Spleen (tissue), 11 donors: ENCODE measurements around the gene PHACTR1. TPM values are rescaled to one million over a fixed set of nuclear protein-coding genes. Genes with fewer than 3 reads are reported as not detected.

Source experiments
- DNase-seq: peaks from one replicate; pipeline ENCODE4 v3.0.0-alpha.2; 2020
- H3K27ac ChIP-seq, 8 donors: fragments of 200-600 bp; sonication (generic) in 7 of 8; 1 replicate in 4 of 8; 2 replicates in 4 of 8; pipeline versions ENCODE4 v1.5.0 to v1.8.0; 2016 to 2021; ENCODE audit warnings: inconsistent platforms in 4 of 8, mild to moderate bottlenecking in 4 of 8, moderate library complexity in 1 of 8
- H3K27me3 ChIP-seq, 7 donors: fragments of 200-600 bp; sonication (generic) in 6 of 7; replicated peaks in 1 of 7; 1 replicate in 4 of 7; 2 replicates in 3 of 7; pipeline versions ENCODE4 v1.5.0 to v1.8.0; 2016 to 2021; ENCODE audit warnings: inconsistent platforms in 3 of 7, mild to moderate bottlenecking in 1 of 7
- H3K36me3 ChIP-seq, 6 donors: fragments of 200-600 bp; sonication (generic) in 5 of 6; 1 replicate in 4 of 6; 2 replicates in 2 of 6; pipeline versions ENCODE4 v1.5.0 to v1.8.0; 2016 to 2021; ENCODE audit warnings: inconsistent platforms in 2 of 6
- H3K4me1 ChIP-seq, 6 donors: fragments of 200-600 bp; sonication (generic) in 5 of 6; 1 replicate in 3 of 6; 2 replicates in 3 of 6; pipeline versions ENCODE4 v1.5.0 to v1.8.0; 2016 to 2021; ENCODE audit warnings: inconsistent platforms in 3 of 6
- H3K4me3 ChIP-seq, 8 donors: fragments of 200-600 bp; sonication (generic) in 7 of 8; 1 replicate in 4 of 8; 2 replicates in 4 of 8; pipeline versions ENCODE4 v1.5.0 to v1.8.0; 2016 to 2021; ENCODE audit warnings: inconsistent platforms in 4 of 8, mild to moderate bottlenecking in 4 of 8, moderate library complexity in 2 of 8
- H3K9me3 ChIP-seq, 8 donors: fragments of 200-600 bp; sonication (generic) in 7 of 8; 1 replicate in 4 of 8; 2 replicates in 4 of 8; pipeline versions ENCODE4 v1.5.0 to v1.8.0; 2016 to 2021; ENCODE audit warnings: inconsistent platforms in 4 of 8
- CTCF ChIP-seq, 11 experiments: fragments of 200-600 bp in 7 of 11; fragments of 450-650 bp in 4 of 11; sonication (generic) in 4 of 11; IDR thresholded peaks in 8 of 11; conservative IDR thresholded peaks in 3 of 11; 1 replicate in 7 of 11; 2 replicates in 4 of 11; pipeline versions ENCODE4 v1.4.0 to v1.8.0; 2016 to 2021; ENCODE audit warnings: antibody characterized with exemption in 11 of 11, inconsistent platforms in 4 of 11, mild to moderate bottlenecking in 1 of 11
- POLR2A ChIP-seq, 3 donors: fragments of 450-650 bp; IDR thresholded peaks; one replicate each; pipeline ENCODE4 v1.5.1; 2017; ENCODE audit warnings: antibody characterized with exemption in 3 of 3, mild to moderate bottlenecking in 1 of 3
- POLR2AphosphoS5 ChIP-seq, 3 donors: sonication (generic); formaldehyde crosslinking; IDR thresholded peaks; one replicate each; pipeline ENCODE4 v1.5.1; 2017; ENCODE audit warnings: antibody characterized with exemption in 3 of 3
- WGBS, 5 donors: extraction: QIAGEN DNeasy Blood & Tissue Kit in 3 of 5; methylation state at CpG; one replicate each; pipeline versions ENCODE4 v1.1.5 to v1.1.7; 2013 to 2018; 5-methylcytosine and 5-hydroxymethylcytosine counted together
- intact Hi-C: fragments of 100-400 bp; cut with DNase I; formaldehyde crosslinking; loops from one replicate; pipeline ENCODE4 v1.15.0; 2023; ENCODE audit warnings: low total_unique reads
- polyA plus RNA-seq, 3 donors: library from polyadenylated mRNA; stranded (reverse); fragments of 200-250 nt; gene quantifications; one replicate each; pipeline ENCODE4 v1.2.1, GENCODE V29; 2013
- total RNA-seq, 7 donors: library from RNA; depleted of rRNA in 3 of 7; stranded (reverse); fragments of >200 nt in 3 of 7; fragmentation: NEBNext Ultra II Directional in 4 of 7; extraction: Animal tissue kit (Norgen Biotek cat#: 25700) in 4 of 7; gene quantifications; one replicate each; pipeline versions ENCODE4 v1.1.0 to v1.2.1, GENCODE V29; 2016 to 2021
- donor health status: healthy with polysubstance abuse.
- donor health status: DM: no; HTN: no; CAD: no; lungs with moderate emphysema.
- donor health status: DM: no; HTN: no; CAD: no.
- donor health status: Bipolar disorder and iron deficiency.
- donor health status: healthy.
- donor health status: DM: no; HTN: no; CAD: no.
- donor health status: DM: yes; HTN: yes; CAD: no.

The PHACTR1 gene
- total and polyA plus RNA-seq, 10 donors, result 8.5 to 45.3 (median 30.8) TPM

DNA sequence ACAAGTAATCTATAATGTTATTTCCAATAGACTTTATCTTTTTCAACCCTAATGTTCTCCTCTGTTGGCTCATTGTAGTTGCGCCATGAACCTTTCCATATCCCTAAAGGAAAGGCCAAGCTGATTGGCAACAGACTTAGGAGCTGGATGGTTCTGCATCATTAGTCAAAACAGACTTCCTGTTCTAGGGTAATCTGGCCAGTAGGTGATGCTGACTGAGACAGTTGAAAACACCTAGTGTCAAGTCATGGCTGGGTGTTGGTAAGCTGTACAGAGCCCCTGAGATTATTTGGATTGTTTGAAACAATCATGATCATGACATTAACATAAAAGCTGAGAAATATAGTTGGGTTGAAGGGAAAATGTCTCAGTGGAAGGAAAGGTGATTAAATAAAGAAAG lies 231.4 kb downstream of the PHACTR1 start:
- peaks cover 0 to 6% (median 0%) of the 10 kb centered on the region in 8 donors for H3K9me3 ChIP-seq
- no peak for DNase-seq
- intact Hi-C loops, result no loop called here
- TF ChIP-seq POLR2A (IDR thresholded peaks at IDR 0.05) (no peak), CTCF (IDR thresholded peaks at IDR 0.05 in 8 of 11, conservative IDR thresholded peaks at IDR 0.05 in 3 of 11) (no peak), POLR2AphosphoS5 (IDR thresholded peaks at IDR 0.05) (no peak)
- WGBS, 5 donors, result 94 to 98% (median 95%) methylated on average over 1 of the region's 1 CpG
- H3K27me3 ChIP-seq, result peaks cover 0 to 5% (median 0%) of the 10 kb centered on the region in 7 donors
- peaks cover 0 to 15% (median 2%) of the 10 kb centered on the region in 6 donors for H3K4me1 ChIP-seq
- H3K4me3 ChIP-seq, result no peak overlapping the region
- H3K27ac ChIP-seq, result peak overlapping the region in 1 of 8 donors; percentile 41
- no peaks in the 10 kb centered on the region for H3K36me3 ChIP-seq

- Histone ChIP-seq H3K9me3 (peaks cover 0 to 6% (median 0%) of the 10 kb centered on the region in 8 donors), H3K4me1 (no peaks in the 10 kb centered on the region), H3K27ac (no peak overlapping the region), H3K36me3 (no peaks in the 10 kb centered on the region), H3K4me3 (no peak overlapping the region), H3K27me3 (no peaks in the 10 kb centered on the region)
- intact Hi-C loops, result no loop called here
- no peak for TF ChIP-seq CTCF (IDR thresholded peaks at IDR 0.05 in 8 of 11, conservative IDR thresholded peaks at IDR 0.05 in 3 of 11)
- no peak for TF ChIP-seq POLR2A (IDR thresholded peaks at IDR 0.05)
- TF ChIP-seq POLR2AphosphoS5 (IDR thresholded peaks at IDR 0.05), result no peak
- no peak for DNase-seq
- WGBS, 5 donors, result 67 to 79% (median 74%) methylated on average over 5 of the region's 5 CpGs
Measured at GRCh38 chr6:12950976-12951375, 234.4 kb downstream of the PHACTR1 start.

- no peak overlapping the region for H3K27ac ChIP-seq
- H3K9me3 ChIP-seq, result peaks cover 0 to 6% (median 0%) of the 10 kb centered on the region in 8 donors
- no peaks in the 10 kb centered on the region for H3K36me3 ChIP-seq
- TF ChIP-seq CTCF (IDR thresholded peaks at IDR 0.05 in 8 of 11, conservative IDR thresholded peaks at IDR 0.05 in 3 of 11), result no peak
- DNase-seq, result no peak
- H3K4me3 ChIP-seq, result no peak overlapping the region
- intact Hi-C loops, result no loop called here
- peaks cover 0 to 3% (median under 1%) of the 10 kb centered on the region in 6 donors for H3K4me1 ChIP-seq
- H3K27me3 ChIP-seq, result no peaks in the 10 kb centered on the region
Measured at GRCh38 chr6:12951415-12951814, 234.8 kb downstream of the PHACTR1 start.

- Histone ChIP-seq H3K4me1 (peaks cover 0 to 12% (median 6%) of the 10 kb centered on the region in 6 donors), H3K9me3 (peaks cover 0 to 6% (median 0%) of the 10 kb centered on the region in 8 donors), H3K36me3 (no peaks in the 10 kb centered on the region), H3K27me3 (peaks cover 0 to 2% (median 0%) of the 10 kb centered on the region in 7 donors), H3K27ac (no peak overlapping the region), H3K4me3 (no peak overlapping the region)
- TF ChIP-seq POLR2AphosphoS5 (IDR thresholded peaks at IDR 0.05), result no peak
- TF ChIP-seq CTCF (IDR thresholded peaks at IDR 0.05 in 8 of 11, conservative IDR thresholded peaks at IDR 0.05 in 3 of 11), result no peak
- no peak for TF ChIP-seq POLR2A (IDR thresholded peaks at IDR 0.05)
- WGBS, 5 donors, result 64 to 81% (median 78%) methylated on average over 4 of the region's 4 CpGs
- DNase-seq, result no peak
- intact Hi-C loops, result no loop called here
Measured at GRCh38 chr6:12952318-12952717, 235.8 kb downstream of the PHACTR1 start.
